Mesothelial cell of epicardium (in vitro differentiated cells): ENCODE data around the gene INO80E. TPM values are rescaled to one million over a fixed set of nuclear protein-coding genes. Genes with fewer than 3 reads are reported as not detected.
A peak's percentile ranks its signal among the peaks of the same experiment; 100 is the strongest.

Experiments
- DNase-seq, 2 experiments: peaks; one replicate each; pipeline ENCODE4 v3.0.0; 2021; ENCODE audit warnings: low spot score in 2 of 2; ENCODE audit not compliant: unreplicated experiment in 2 of 2
- H3K27ac Mint-ChIP-seq: 2 replicates; pipeline ENCODE4 v1.8.0; 2021; ENCODE audit warnings: mixed read lengths
- H3K27me3 Mint-ChIP-seq: 2 replicates; pipeline ENCODE4 v1.8.0; 2021; ENCODE audit warnings: low read depth, mixed read lengths
- H3K36me3 Mint-ChIP-seq: 2 replicates; pipeline ENCODE4 v1.8.0; 2021; ENCODE audit warnings: mixed read lengths
- H3K4me1 Mint-ChIP-seq: 2 replicates; pipeline ENCODE4 v1.8.0; 2021; ENCODE audit warnings: mixed read lengths
- H3K4me3 Mint-ChIP-seq: 2 replicates; pipeline ENCODE4 v1.8.0; 2021; ENCODE audit warnings: mild to moderate bottlenecking, moderate library complexity, mixed read lengths
- H3K9me3 Mint-ChIP-seq: 2 replicates; pipeline ENCODE4 v1.8.0; 2021; ENCODE audit warnings: mixed read lengths
- CTCF ChIP-seq: fragments of 200-600 bp; sonication (generic); IDR thresholded peaks from one replicate; pipeline ENCODE4 v1.5.0; 2021; ENCODE audit warnings: antibody characterized with exemption; ENCODE audit not compliant: unreplicated experiment
- total RNA-seq: library from RNA; stranded (reverse); gene quantifications from 3 replicates; pipeline ENCODE4 v1.2.1, GENCODE V29; 2021

INO80E gene
- total RNA-seq, 1 donor from 2014 or later: 62.9 TPM

- Mint-ChIP-seq H3K9me3 (peaks cover 2% of the 10 kb centered on the region), H3K27me3 (no peaks in the 10 kb centered on the region), H3K27ac (no peak overlapping the region), H3K4me1 (peaks cover 2% of the 10 kb centered on the region), H3K36me3 (peaks cover 38% of the 10 kb centered on the region), H3K4me3 (no peak overlapping the region)
- no peak for DNase-seq
- no peak for TF ChIP-seq CTCF
Measured at GRCh38 chr16:29968205-29968604, 27.8 kb upstream of the INO80E start.

GRCh38 chr16:29971304-29971703 is 24.7 kb upstream of the INO80E start:
- no peak overlapping the region for H3K4me3 Mint-ChIP-seq
- no peak for DNase-seq
- H3K27me3 Mint-ChIP-seq: no peaks in the 10 kb centered on the region
- peaks cover 4% of the 10 kb centered on the region for H3K9me3 Mint-ChIP-seq
- peaks cover 17% of the 10 kb centered on the region for H3K4me1 Mint-ChIP-seq
- peaks cover 32% of the 10 kb centered on the region for H3K36me3 Mint-ChIP-seq
- no peak for TF ChIP-seq CTCF
- H3K27ac Mint-ChIP-seq: no peak overlapping the region

- Mint-ChIP-seq H3K4me1 (peaks cover 29% of the 10 kb centered on the region), H3K36me3 (peaks cover 32% of the 10 kb centered on the region), H3K9me3 (peaks cover 4% of the 10 kb centered on the region), H3K27me3 (no peaks in the 10 kb centered on the region), H3K4me3 (no peak overlapping the region), H3K27ac (peak overlapping the region; percentile 9)
- no peak for TF ChIP-seq CTCF
- DNase-seq: no peak
Measured at GRCh38 chr16:29972500-29972899, 23.5 kb upstream of the INO80E start.

- Mint-ChIP-seq H3K9me3 (peaks cover 4% of the 10 kb centered on the region), H3K27ac (peak overlapping the region; percentile 72), H3K4me3 (no peak overlapping the region), H3K27me3 (no peaks in the 10 kb centered on the region), H3K4me1 (peaks cover 29% of the 10 kb centered on the region), H3K36me3 (peaks cover 32% of the 10 kb centered on the region)
- DNase-seq: no peak
- no peak for TF ChIP-seq CTCF
Measured at GRCh38 chr16:29972992-29973383, 23.1 kb upstream of the INO80E start.

GRCh38 chr16:29973384-29974246 is 22.4 kb upstream of the INO80E start, which contains the start of gene TAOK2:
TAOK2 (plus strand) TSS chr16:29973868; CDS start chr16:29977773, 3,905 bp downstream.
- Mint-ChIP-seq H3K9me3 (peaks cover 4% of the 10 kb centered on the region), H3K36me3 (peaks cover 31% of the 10 kb centered on the region), H3K27ac (peak within 1 kb of the TSS; percentile 91), H3K27me3 (no peaks in the 10 kb centered on the region), H3K4me1 (peaks cover 29% of the 10 kb centered on the region), H3K4me3 (peak within 1 kb of the TSS; percentile 95)
- peak; percentile 99 to 100 for DNase-seq
- TF ChIP-seq CTCF: no peak
